Fibroblast of lung (primary cell): Measurements from ENCODE around the gene CSGALNACT2. TPM values are rescaled to one million over a fixed set of nuclear protein-coding genes. Genes with fewer than 3 reads are reported as not detected.

ENCODE experiments used
- DNase-seq, 2 donors: peaks; one replicate each; pipeline versions ENCODE4 v3.0.0 to v3.0.0-alpha.2; 2010; ENCODE audit warnings: low read depth in 2 of 2
- H2AFZ ChIP-seq: 2 replicates; pipeline ENCODE4 v1.5.1; 2012; ENCODE audit warnings: low read length, control low read depth, inconsistent platforms
- H3K27ac ChIP-seq: 2 replicates; pipeline ENCODE4 v1.5.1; 2011; ENCODE audit warnings: low read length, control low read depth; ENCODE audit not compliant: insufficient read depth
- H3K27me3 ChIP-seq: 2 replicates; pipeline ENCODE4 v1.5.1; 2011; ENCODE audit warnings: mild to moderate bottlenecking, low read length; ENCODE audit not compliant: control insufficient read depth, insufficient read depth
- H3K36me3 ChIP-seq: 2 replicates; pipeline ENCODE4 v1.5.1; 2011; ENCODE audit warnings: low read length; ENCODE audit not compliant: control insufficient read depth, insufficient read depth
- H3K4me1 ChIP-seq: 2 replicates; pipeline ENCODE4 v1.5.1; 2011; ENCODE audit warnings: low read length; ENCODE audit not compliant: control insufficient read depth, insufficient read depth; ENCODE audit errors: extremely low read depth
- H3K4me2 ChIP-seq: 2 replicates; pipeline ENCODE4 v1.5.1; 2011; ENCODE audit warnings: low read length, control low read depth; ENCODE audit not compliant: insufficient read depth; ENCODE audit errors: extremely low read depth
- H3K4me3 ChIP-seq, 4 experiments: fragments of 200-600 bp in 1 of 4; sonication (generic) in 1 of 4; replicated peaks in 1 of 4; 2 replicates each; pipeline ENCODE4 v1.5.1; 2011 to 2016; ENCODE audit warnings: low read length in 4 of 4, low read depth in 3 of 4, mild to moderate bottlenecking in 3 of 4, control low read depth in 2 of 4, inconsistent platforms in 1 of 4, mixed read lengths in 1 of 4; ENCODE audit not compliant: insufficient read depth in 1 of 4; ENCODE audit errors: control extremely low read depth in 1 of 4
- H3K79me2 ChIP-seq: 2 replicates; pipeline ENCODE4 v1.5.1; 2012; ENCODE audit warnings: mild to moderate bottlenecking, low read length, inconsistent platforms; ENCODE audit not compliant: control insufficient read depth, insufficient read depth
- H3K9ac ChIP-seq: 2 replicates; pipeline ENCODE4 v1.5.1; 2011; ENCODE audit warnings: mild to moderate bottlenecking, low read length, control low read depth; ENCODE audit not compliant: insufficient read depth
- H3K9me3 ChIP-seq: 2 replicates; pipeline ENCODE4 v1.5.1; 2012; ENCODE audit warnings: low read depth, low read length; ENCODE audit not compliant: control insufficient read depth, insufficient read depth
- H4K20me1 ChIP-seq: 2 replicates; pipeline ENCODE4 v1.5.1; 2011; ENCODE audit warnings: low read length; ENCODE audit not compliant: control insufficient read depth, insufficient read depth; ENCODE audit errors: extremely low read depth
- EZH2 ChIP-seq: IDR thresholded peaks from 2 replicates; pipeline ENCODE4 v1.5.1; 2012; ENCODE audit warnings: low read length, control low read depth, mild to moderate bottlenecking; ENCODE audit errors: missing control alignments
- polyA minus RNA-seq: library from RNA; depleted of rRNA, polyadenylated mRNA; stranded (reverse); fragments of >200 nt; gene quantifications from 2 replicates; pipeline ENCODE4 v1.2.3, GENCODE V29; 2011; ENCODE audit warnings: low replicate concordance
- polyA plus RNA-seq, 2 donors: library from polyadenylated mRNA; depleted of rRNA in 1 of 2; stranded (reverse) in 1 of 2; unstranded in 1 of 2; fragments of >200 nt; gene quantifications; 2 replicates each; pipeline ENCODE4 v1.2.1, GENCODE V29; 2011 to 2012; ENCODE audit warnings: missing spikeins in 1 of 2
- total RNA-seq: library from RNA; depleted of rRNA; stranded (reverse); fragments of >200 nt; gene quantifications from 2 replicates; pipeline ENCODE4 v1.2.1, GENCODE V29; 2014
- TF ChIP-seq, protein P1 (sequence below), 2 donors: IDR thresholded peaks in 1 of 2; conservative IDR thresholded peaks in 1 of 2; 1 replicate in 1 of 2; 2 replicates in 1 of 2; pipeline ENCODE4 v1.5.1; 2011 to 2012; ENCODE audit warnings: low read length in 2 of 2, control low read depth in 1 of 2, inconsistent platforms in 1 of 2, low read depth in 1 of 2, mild to moderate bottlenecking in 1 of 2

The CSGALNACT2 gene, protein sequence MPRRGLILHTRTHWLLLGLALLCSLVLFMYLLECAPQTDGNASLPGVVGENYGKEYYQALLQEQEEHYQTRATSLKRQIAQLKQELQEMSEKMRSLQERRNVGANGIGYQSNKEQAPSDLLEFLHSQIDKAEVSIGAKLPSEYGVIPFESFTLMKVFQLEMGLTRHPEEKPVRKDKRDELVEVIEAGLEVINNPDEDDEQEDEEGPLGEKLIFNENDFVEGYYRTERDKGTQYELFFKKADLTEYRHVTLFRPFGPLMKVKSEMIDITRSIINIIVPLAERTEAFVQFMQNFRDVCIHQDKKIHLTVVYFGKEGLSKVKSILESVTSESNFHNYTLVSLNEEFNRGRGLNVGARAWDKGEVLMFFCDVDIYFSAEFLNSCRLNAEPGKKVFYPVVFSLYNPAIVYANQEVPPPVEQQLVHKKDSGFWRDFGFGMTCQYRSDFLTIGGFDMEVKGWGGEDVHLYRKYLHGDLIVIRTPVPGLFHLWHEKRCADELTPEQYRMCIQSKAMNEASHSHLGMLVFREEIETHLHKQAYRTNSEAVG
- total RNA-seq: 43.9 and 46.9 TPM in 2 replicates
- polyA plus RNA-seq: 32.7 and 38.6 TPM in 2 replicates
- polyA plus RNA-seq (2012): 17.8 and 23.0 TPM in 2 replicates
- polyA minus RNA-seq: 6.1 and 7.5 TPM in 2 replicates

- H3K4me2 ChIP-seq: peak within 1 kb of the TSS; percentile 95
Measured at GRCh38 chr10:43138021-43138756, at the start of gene CSGALNACT2. Gene CSGALNACT2 (plus strand): TSS chr10:43138445. CDS start chr10:43155150, 16,705 bp downstream.

GRCh38 chr10:43089519-43089918 is 48.7 kb upstream of the CSGALNACT2 start:
- no peak for DNase-seq
- Histone ChIP-seq H3K9me3 (no peaks in the 10 kb centered on the region), H3K4me2 (no peak overlapping the region), H3K9ac (no peak overlapping the region), H3K4me3 (no peak overlapping the region), H3K36me3 (no peaks in the 10 kb centered on the region), H3K27me3 (no peaks in the 10 kb centered on the region), H3K4me1 (no peaks in the 10 kb centered on the region), H2AFZ (no peak overlapping the region), H3K27ac (no peak overlapping the region), H3K79me2 (no peaks in the 10 kb centered on the region), H4K20me1 (no peaks in the 10 kb centered on the region)
- TF ChIP-seq, protein P1, sequence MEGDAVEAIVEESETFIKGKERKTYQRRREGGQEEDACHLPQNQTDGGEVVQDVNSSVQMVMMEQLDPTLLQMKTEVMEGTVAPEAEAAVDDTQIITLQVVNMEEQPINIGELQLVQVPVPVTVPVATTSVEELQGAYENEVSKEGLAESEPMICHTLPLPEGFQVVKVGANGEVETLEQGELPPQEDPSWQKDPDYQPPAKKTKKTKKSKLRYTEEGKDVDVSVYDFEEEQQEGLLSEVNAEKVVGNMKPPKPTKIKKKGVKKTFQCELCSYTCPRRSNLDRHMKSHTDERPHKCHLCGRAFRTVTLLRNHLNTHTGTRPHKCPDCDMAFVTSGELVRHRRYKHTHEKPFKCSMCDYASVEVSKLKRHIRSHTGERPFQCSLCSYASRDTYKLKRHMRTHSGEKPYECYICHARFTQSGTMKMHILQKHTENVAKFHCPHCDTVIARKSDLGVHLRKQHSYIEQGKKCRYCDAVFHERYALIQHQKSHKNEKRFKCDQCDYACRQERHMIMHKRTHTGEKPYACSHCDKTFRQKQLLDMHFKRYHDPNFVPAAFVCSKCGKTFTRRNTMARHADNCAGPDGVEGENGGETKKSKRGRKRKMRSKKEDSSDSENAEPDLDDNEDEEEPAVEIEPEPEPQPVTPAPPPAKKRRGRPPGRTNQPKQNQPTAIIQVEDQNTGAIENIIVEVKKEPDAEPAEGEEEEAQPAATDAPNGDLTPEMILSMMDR (conservative IDR thresholded peaks at IDR 0.05 in 1 of 2, IDR thresholded peaks at IDR 0.05 in 1 of 2; ENCODE audit: low read depth in 1 of 2, low read length in 2 of 2): no peak
- TF ChIP-seq EZH2: no peak

More at GRCh38 chr10:43138021-43138756, at the start of gene CSGALNACT2:
- peak within 1 kb of the TSS; percentile 60 for H2AFZ ChIP-seq
- H3K4me1 ChIP-seq: no peaks in the 10 kb centered on the region
- H3K4me3 ChIP-seq: peak within 1 kb of the TSS; percentile 76 to 92 (median 86)
- H3K36me3 ChIP-seq: no peaks in the 10 kb centered on the region
- H3K9me3 ChIP-seq: no peaks in the 10 kb centered on the region
- H4K20me1 ChIP-seq: peaks cover 6% of the 10 kb centered on the region
- no peaks in the 10 kb centered on the region for H3K27me3 ChIP-seq
- H3K79me2 ChIP-seq: peaks cover 41% of the 10 kb centered on the region
- peak; percentile 84 to 90 for DNase-seq
- H3K27ac ChIP-seq: peak within 1 kb of the TSS; percentile 96
- peak within 1 kb of the TSS; percentile 97 for H3K9ac ChIP-seq
- no peak for TF ChIP-seq EZH2
- TF ChIP-seq, protein P1 (conservative IDR thresholded peaks at IDR 0.05 in 1 of 2, IDR thresholded peaks at IDR 0.05 in 1 of 2; ENCODE audit: low read depth in 1 of 2, low read length in 2 of 2): no peak

DNA sequence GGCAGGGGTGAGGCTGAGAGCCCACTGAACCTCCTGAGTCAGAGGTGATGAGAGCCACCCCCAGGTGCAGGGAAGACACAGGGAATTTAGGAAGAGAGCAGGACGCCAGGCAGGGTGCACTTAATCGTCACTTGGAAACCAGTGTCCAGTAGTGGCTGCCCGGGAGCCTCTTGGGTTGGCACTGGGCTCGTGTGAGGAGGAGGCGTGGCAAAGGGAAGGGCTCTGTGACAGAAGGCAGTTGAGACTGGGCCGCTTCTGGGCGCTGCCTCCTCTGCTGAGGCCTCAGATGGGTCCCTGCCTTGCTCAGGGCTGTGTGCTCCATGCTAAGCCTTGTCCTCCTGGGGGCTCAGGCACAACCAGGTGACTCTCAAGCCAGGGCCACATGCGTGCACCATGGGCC is 48.1 kb upstream of the CSGALNACT2 start:
- no peak for DNase-seq
- Histone ChIP-seq H4K20me1 (no peaks in the 10 kb centered on the region), H3K36me3 (no peaks in the 10 kb centered on the region), H3K27me3 (no peaks in the 10 kb centered on the region), H3K4me1 (no peaks in the 10 kb centered on the region), H3K4me2 (no peak overlapping the region), H3K9me3 (no peaks in the 10 kb centered on the region), H3K4me3 (no peak overlapping the region), H3K79me2 (no peaks in the 10 kb centered on the region), H3K27ac (no peak overlapping the region), H2AFZ (no peak overlapping the region), H3K9ac (no peak overlapping the region)
- TF ChIP-seq EZH2: no peak
- TF ChIP-seq, protein P1 (conservative IDR thresholded peaks at IDR 0.05 in 1 of 2, IDR thresholded peaks at IDR 0.05 in 1 of 2; ENCODE audit: low read depth in 1 of 2, low read length in 2 of 2): no peak
